ENCODE data around the gene SLC19A3. TPM values are rescaled to one million over a fixed set of nuclear protein-coding genes. Genes with fewer than 3 reads are reported as not detected.

Gene SLC19A3
- polyA plus RNA-seq, 1 experiment, result not detected

GRCh38 chr2:227657199-227657845, 60.5 kb downstream of the SLC19A3 start:
- Histone ChIP-seq H3K27me3 (ENCODE audit: control insufficient read depth, insufficient read depth, low read length) (no peaks in the 10 kb centered on the region), H3K9me3 (ENCODE audit: control insufficient read depth, insufficient read depth, low read length) (no peaks in the 10 kb centered on the region), H3K27ac (ENCODE audit: low read depth, low read length) (no peak overlapping the region), H3K4me3 (ENCODE audit: low read depth, low read length) (no peak overlapping the region)
- POLR2A ChIA-PET, result no interaction called here
- no peak for DNase-seq (ENCODE audit: low read depth, low spot score)
- CTCF ChIA-PET, result interaction anchor here (0.7 to 4.6 kb wide), 36 partner anchors 9 to 1001 kb away, joined by 3 to 92 read pairs (median 5); partner anchors contain the start of gene DAW1
- no peak for TF ChIP-seq CTCF (IDR thresholded peaks at IDR 0.05; ENCODE audit: low read depth, low read length)

- H3K27ac ChIP-seq (ENCODE audit: low read depth, low read length), result no peak overlapping the region
- ChIA-PET POLR2A (no interaction called here), CTCF (no interaction called here)
- no peaks in the 10 kb centered on the region for H3K9me3 ChIP-seq (ENCODE audit: control insufficient read depth, insufficient read depth, low read length)
- TF ChIP-seq CTCF (IDR thresholded peaks at IDR 0.05; ENCODE audit: low read depth, low read length), result no peak
- H3K27me3 ChIP-seq (ENCODE audit: control insufficient read depth, insufficient read depth, low read length), result no peaks in the 10 kb centered on the region
- DNase-seq (ENCODE audit: low read depth, low spot score), result peak; percentile 8
- no peak overlapping the region for H3K4me3 ChIP-seq (ENCODE audit: low read depth, low read length)
Measured at GRCh38 chr2:227655454-227655853, 62.4 kb downstream of the SLC19A3 start.

GRCh38 chr2:227654426-227654825, 63.4 kb downstream of the SLC19A3 start:
- no peak for DNase-seq (ENCODE audit: low read depth, low spot score)
- Histone ChIP-seq H3K27ac (ENCODE audit: low read depth, low read length) (no peak overlapping the region), H3K27me3 (ENCODE audit: control insufficient read depth, insufficient read depth, low read length) (no peaks in the 10 kb centered on the region), H3K9me3 (ENCODE audit: control insufficient read depth, insufficient read depth, low read length) (no peaks in the 10 kb centered on the region), H3K4me3 (ENCODE audit: low read depth, low read length) (no peak overlapping the region)
- no peak for TF ChIP-seq CTCF (IDR thresholded peaks at IDR 0.05; ENCODE audit: low read depth, low read length)
- ChIA-PET CTCF (no interaction called here), POLR2A (no interaction called here)

- POLR2A ChIA-PET, result no interaction called here
- H3K27ac ChIP-seq (ENCODE audit: low read depth, low read length), result no peak overlapping the region
- H3K27me3 ChIP-seq (ENCODE audit: control insufficient read depth, insufficient read depth, low read length), result no peaks in the 10 kb centered on the region
- H3K4me3 ChIP-seq (ENCODE audit: low read depth, low read length), result no peak overlapping the region
- TF ChIP-seq CTCF (IDR thresholded peaks at IDR 0.05; ENCODE audit: low read depth, low read length), result no peak
- no peaks in the 10 kb centered on the region for H3K9me3 ChIP-seq (ENCODE audit: control insufficient read depth, insufficient read depth, low read length)
- no peak for DNase-seq (ENCODE audit: low read depth, low spot score)
- CTCF ChIA-PET, result no interaction called here
Measured at GRCh38 chr2:227653419-227653818, 64.4 kb downstream of the SLC19A3 start.

- ChIA-PET CTCF (interaction anchor here (0.5 to 2.0 kb wide), 4 partner anchors 14 to 246 kb away, joined by 3 to 10 read pairs (median 3); no protein-coding TSS in a partner anchor), POLR2A (no interaction called here)
- Histone ChIP-seq H3K4me3 (ENCODE audit: low read depth, low read length) (no peak overlapping the region), H3K27me3 (ENCODE audit: control insufficient read depth, insufficient read depth, low read length) (no peaks in the 10 kb centered on the region), H3K27ac (ENCODE audit: low read depth, low read length) (no peak overlapping the region), H3K9me3 (ENCODE audit: control insufficient read depth, insufficient read depth, low read length) (no peaks in the 10 kb centered on the region)
- DNase-seq (ENCODE audit: low read depth, low spot score), result no peak
- no peak for TF ChIP-seq CTCF (IDR thresholded peaks at IDR 0.05; ENCODE audit: low read depth, low read length)
Measured at GRCh38 chr2:227643990-227644551, 73.8 kb downstream of the SLC19A3 start.
